Skeletal muscle cell (primary cell): ENCODE measurements around the gene PDE3A.

Experiments used
- DNase-seq: peaks from one replicate; pipeline ENCODE4 v3.0.0-alpha.2; 2010; ENCODE audit warnings: low read depth
- H3K4me3 ChIP-seq: 2 replicates; pipeline ENCODE4 v1.5.1; 2011; ENCODE audit warnings: low read depth, mild to moderate bottlenecking, control low read depth, low read length, moderate library complexity

The PDE3A gene

DNA sequence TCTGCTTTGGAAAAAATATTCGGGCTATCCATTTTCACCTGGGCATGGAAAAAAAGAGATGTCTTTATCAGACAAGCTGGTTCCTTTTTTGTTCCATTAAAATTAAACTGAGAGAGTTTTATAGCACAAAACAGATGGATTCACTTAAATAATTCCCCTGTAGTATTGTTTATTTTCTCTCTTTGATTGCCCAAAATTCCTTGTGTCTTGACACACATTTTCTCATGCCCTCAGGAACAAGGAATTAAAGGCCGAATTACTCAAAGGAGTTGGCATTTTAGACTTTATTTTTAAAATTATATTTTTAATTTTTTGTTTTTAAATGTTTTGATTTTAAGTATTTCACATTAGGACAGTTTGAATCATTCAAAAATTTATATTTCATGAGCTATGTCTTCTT is 257.2 kb downstream of the PDE3A start:
- no peak for DNase-seq
- H3K4me3 ChIP-seq, result no peak overlapping the region

DNA sequence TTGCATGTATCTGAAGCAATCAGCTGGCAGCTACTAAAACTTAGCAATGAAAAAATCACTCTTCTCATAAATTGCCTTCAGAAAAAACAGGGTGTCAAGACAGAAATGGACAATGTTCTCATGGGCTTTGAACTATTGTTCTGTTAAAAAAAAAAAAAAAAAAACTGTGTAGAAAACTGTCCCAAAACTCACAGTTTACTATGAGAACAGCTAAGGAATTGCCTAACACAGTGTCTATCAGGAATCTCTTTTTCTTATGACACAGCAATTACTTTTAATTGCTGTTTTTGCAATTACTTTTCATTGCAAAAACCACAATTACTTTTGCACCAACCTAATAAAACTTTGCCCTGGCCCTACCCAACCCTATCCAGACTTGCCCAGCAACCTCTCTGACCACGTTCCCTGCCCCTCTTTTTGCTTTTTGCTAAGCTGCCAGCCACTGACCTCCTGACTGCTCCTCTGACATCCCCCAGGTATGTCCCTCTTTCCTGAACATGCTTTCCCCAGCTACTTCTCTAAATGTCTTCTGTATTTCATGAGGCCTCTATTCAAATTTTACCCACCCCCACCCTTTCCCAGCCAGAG is 258.8 kb downstream of the PDE3A start:
- no peak for DNase-seq
- H3K4me3 ChIP-seq, result no peak overlapping the region

DNA sequence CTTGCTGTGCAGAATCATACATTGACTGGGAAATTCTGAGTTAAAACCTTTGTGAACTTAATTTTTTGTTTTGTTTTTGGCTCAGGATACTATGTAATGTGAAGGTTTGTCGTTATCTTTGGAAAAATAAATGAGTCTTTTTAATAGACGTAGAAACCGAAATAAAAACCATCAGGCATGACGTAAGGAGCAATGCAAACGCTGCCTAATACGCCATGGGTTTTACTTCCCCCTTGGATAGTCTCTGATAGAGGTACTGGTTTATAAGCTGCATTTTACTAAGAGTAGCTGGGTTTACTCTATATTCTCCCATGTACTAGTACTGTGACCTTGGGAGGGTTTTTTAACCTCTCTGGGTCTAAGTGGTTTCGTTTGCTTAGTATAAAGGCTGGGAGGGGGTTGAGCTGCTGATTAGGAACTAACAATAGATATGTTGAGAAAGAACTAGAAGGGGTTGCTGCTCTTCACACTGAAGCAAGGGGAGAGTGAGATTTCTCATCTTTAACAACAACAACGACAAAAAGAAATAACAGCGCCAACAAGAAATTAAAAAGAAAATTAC is 260.0 kb downstream of the PDE3A start:
- no peak for DNase-seq
- no peak overlapping the region for H3K4me3 ChIP-seq

DNA sequence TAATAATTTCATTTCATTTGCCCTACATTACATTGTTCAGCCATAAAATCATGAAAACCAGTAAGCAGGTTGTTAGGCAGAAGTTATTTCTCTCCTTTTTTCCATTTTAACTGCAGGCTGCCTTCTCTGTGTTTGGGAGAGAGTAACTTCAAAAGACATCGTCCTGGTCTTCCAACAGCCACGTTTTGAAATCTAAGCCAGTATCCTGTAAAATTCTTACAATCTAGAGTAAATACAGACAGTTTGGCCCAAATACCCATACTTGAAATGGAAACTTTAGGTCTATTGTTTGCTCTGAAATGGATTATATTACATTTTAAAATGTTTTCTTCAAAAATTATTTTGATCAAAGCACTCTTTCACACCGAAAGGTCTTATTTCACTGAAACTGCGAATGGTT is 260.7 kb downstream of the PDE3A start:
- H3K4me3 ChIP-seq, result no peak overlapping the region
- DNase-seq, result no peak

DNA sequence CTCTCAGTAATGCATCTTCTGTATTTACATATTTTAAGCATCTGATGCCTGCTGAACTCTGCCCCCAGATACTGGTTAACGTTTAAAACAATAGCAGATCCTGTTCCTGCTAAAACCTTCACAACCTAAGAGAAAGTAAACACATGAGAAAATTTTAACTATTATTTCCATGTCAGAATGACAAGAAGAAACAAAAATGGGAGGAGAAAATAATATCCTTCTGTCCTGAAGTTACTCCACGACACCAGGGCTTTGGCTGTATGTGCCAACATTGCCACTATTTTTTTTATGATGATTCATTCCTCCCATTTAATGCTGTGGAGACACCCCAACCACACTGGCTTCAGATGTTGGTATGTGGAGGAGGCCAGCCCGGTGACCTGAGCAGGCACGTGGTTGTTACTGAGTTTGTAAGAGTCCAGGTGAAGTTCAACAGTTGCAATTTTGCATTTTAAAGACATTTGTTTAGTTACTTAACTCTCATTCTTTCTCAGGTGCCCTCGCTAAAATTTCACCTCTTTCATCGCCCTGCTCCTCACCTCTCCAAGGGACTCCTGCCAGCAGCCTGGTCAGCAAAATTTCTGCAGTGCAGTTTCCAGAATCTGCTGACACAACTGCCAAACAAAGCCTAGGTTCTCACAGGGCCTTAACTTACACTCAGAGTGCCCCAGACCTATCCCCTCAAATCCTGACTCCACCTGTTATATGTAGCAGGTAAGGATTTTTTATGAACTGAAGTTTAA is 261.2 kb downstream of the PDE3A start:
- no peak overlapping the region for H3K4me3 ChIP-seq
- no peak for DNase-seq

DNA sequence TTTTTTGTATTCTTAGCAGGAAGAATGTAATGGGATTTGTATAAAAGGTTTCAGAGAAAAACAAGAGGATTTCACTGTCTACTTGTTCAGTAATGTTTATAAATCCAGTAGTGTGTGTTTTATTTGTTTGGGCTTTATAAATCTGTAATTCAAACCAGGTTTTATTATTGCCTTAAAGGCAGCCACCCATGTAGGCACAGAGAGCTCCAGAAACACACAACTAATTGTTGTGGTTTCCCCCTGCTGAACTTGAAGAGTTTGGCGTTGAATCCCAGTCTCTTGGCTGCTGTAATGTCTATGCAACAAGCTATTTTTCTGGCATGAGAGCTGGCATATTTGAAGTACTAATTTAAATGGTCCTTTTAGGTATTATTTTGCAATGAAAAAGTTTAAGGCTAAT is 263.4 kb downstream of the PDE3A start:
- no peak for DNase-seq

DNA sequence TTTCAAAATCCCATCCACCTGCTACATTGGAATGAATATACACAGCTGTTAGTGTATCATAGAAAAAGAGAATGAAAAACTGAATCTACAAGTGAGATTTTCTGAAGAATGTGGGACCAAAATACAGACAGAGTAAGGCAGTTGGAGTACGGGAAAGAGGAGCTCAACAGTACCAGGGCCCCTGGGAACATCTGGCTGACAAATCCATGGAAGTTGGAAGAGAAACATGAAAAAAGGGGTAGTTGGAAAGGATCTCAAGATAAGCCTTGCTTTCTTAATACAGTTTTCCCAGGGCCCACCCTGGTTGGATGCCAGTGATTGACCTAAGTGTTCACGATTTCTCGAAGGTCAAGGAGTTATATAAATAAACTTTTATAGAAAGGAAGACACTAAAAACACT is 272.8 kb downstream of the PDE3A start:
- no peak for DNase-seq
- H3K4me3 ChIP-seq, result no peak overlapping the region

More for the DNA sequence above, 263.4 kb downstream of the PDE3A start:
- no peak overlapping the region for H3K4me3 ChIP-seq

DNA sequence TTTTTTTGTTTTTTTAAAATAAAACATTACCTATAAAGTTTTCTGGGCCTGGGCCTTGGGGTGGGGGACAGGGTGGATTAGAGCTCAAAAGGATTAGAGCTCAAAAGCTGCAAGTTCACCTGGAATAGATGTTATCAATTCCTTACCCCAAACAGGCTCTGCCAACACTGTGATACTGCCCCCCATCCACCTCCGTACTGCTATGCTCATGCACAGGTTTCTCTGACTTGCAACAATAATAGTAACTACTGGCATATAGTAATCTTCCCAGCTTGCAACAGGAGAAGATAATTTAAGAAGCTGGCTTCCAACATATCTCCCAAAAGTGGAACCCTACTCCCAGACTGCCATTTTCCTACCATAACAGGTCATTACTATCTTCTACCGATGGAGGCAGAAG is 275.5 kb downstream of the PDE3A start:
- DNase-seq, result no peak
- H3K4me3 ChIP-seq, result no peak overlapping the region

DNA sequence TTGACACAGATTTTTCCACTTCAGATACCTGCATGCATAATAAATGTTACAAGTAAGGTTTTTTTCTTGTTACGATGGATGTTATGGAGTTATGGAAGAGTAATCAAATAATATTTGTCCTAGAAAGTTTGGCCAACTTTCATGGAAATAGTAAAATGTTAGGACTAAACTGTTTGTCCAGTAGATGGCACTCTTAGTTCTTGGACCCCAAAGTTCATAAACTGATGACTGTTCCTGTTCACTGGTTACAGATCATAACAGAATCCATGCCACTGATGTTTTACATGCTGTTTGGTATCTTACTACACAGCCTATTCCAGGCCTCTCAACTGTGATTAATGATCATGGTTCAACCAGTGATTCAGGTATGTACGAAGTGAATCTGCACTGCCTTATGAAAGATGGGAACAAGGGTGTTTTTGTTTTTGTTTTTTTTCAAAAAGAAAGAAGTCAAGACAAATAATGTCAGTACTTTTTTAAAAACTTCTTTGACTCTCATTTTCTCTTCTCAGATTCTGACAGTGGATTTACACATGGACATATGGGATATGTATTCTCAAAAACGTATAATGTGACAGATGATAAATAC is 278.0 kb downstream of the PDE3A start:
- no peak for DNase-seq
- no peak overlapping the region for H3K4me3 ChIP-seq

DNA sequence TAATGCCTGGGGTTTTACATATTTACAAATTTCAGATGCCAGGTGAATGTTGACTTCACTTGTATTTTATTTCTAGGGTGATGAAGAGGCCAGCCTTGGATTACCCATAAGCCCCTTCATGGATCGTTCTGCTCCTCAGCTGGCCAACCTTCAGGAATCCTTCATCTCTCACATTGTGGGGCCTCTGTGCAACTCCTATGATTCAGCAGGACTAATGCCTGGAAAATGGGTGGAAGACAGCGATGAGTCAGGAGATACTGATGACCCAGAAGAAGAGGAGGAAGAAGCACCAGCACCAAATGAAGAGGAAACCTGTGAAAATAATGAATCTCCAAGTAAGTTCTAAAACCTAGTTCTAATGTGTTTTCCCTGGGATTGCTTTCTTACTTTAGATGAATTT is 285.5 kb downstream of the PDE3A start:
- no peak for DNase-seq

DNA sequence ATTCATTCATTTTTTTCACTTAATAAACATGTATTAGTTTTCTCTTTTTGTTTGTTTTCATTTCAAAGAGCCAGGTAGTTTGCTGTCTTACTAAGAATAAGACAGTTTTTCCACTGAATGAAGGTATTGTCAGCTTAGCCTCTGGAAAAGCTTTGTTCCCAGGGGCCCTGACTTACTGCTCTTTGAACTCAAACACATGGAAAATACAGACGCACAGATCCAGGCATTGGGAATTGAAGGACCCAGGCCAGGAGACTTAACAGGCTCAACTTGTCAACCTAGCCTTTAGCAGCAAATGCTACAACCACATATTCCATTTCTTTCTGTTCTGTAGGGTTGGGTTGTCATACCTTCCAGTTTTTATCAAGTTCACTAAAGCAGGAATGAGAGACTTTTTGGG is 288.3 kb downstream of the PDE3A start:
- H3K4me3 ChIP-seq, result no peak overlapping the region
- DNase-seq, result no peak

More for the DNA sequence above, 285.5 kb downstream of the PDE3A start:
- H3K4me3 ChIP-seq, result no peak overlapping the region

DNA sequence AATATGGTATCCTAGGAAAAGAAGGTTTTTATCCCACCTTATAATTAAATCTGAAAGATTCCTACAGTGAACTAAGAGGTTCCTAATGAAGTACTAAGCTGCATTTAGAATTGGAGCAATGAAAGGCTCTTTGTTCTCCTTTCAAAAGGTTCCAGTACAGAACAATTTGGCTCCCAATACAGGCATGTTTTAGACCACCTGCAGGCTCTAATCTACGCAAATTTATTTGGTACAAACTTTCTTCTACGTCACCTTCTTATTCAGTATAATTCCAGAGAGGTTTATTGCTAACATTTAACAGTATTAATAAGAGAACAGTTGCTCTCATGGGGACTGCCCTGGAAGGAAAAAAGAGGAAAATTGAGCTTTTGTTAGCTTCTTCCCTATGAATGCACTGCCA is 289.2 kb downstream of the PDE3A start:
- no peak for DNase-seq
- no peak overlapping the region for H3K4me3 ChIP-seq

DNA sequence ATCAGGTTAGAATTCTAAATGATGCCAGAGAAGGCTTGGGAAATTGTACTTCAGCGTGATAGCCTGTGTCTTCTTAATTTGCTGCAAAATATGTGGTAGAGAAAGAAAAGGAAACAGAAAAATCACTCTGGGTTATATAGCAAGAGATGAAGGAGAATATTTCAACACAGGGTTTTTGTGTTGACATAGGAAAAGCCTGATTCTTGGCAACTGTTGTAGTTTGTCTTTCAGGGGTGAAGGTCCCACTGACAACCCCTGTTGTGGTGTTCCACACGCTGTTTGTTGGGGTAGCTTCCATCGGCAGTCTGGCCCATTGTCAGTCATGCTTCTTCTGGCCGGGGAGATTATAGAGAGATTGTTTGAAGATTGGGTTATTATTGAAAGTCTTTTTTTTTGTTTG is 313.0 kb downstream of the PDE3A start:
- no peak overlapping the region for H3K4me3 ChIP-seq
- no peak for DNase-seq

DNA sequence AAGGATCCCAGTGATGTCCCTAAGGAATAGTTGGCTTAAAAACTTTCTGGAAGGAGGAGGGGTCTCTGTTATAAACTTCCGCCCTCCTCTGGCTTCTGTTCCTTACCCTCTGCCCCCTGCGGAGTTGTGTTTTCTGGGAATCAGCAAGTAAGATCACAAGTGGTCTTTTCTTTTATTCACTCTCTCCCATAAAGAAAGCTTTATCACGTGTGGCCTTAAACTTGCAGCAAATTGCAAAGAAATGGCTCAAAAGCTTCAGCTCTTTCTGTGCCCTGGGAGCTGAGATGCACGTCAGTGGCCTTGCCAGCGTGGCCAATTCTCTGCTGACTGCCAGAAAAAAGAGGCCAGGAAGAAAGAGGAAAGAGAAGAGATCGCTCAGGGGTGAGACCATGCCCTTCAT is 326.9 kb downstream of the PDE3A start, which contains the start of gene SLCO1C1:
Gene SLCO1C1, plus strand, starts transcription at position 101 of the 400 bp plus-strand sequence. CDS start 4,245 bp downstream, outside the sequence.
- H3K4me3 ChIP-seq, result no peak within 1 kb of the TSS
- DNase-seq, result no peak

DNA sequence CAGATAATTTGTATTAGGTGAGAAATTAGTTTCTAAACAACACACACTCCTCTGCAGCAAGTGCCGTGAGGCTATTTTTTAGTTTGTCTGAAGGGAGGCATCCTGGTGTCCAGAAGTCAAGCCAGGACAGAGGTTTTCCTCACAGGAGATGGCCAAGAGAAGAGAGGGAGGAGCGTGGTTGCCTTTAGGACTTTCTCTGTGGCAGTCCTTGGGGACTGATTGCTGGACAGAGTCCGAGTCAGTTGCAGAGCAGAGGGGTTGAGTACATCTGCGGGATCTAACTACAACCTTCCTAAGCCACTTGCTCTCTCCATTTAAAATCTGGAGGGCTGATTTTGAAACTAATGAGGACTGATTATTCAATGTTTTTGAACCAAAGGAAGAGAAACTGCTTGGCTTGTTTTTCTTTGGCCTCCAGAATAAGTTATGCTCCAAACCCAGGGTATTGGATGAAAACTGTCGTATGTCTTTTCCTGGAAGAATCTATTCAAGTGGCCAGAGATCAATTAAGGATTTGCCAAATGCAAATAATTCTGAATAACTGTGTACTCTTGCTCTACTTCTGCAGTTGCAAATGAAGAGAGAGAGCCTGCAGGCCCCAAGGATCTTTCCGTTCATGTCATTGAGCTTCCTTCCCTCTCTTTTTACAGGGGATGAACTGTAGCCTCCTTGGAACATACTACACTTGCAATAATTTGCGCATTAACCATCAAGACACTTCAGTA is 328.0 kb downstream of the PDE3A start:
- no peak for DNase-seq
- no peak overlapping the region for H3K4me3 ChIP-seq

DNA sequence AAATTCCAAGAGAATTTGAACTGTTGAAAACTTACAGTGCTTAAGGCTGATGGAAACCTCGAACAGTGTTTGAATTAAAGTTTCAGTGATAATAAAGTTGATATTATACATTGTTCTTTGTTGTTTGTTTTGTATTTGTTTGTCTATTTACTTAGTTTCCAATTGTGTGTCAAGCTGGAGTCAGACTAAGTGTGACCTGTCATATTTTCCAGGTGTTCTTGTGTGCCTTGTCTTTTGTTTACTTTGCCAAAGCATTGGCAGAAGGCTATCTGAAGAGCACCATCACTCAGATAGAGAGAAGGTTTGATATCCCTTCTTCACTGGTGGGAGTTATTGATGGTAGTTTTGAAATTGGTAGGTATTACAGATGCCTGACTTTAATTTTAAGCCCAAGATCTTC is 332.8 kb downstream of the PDE3A start:
- DNase-seq, result no peak
- H3K4me3 ChIP-seq, result no peak overlapping the region

DNA sequence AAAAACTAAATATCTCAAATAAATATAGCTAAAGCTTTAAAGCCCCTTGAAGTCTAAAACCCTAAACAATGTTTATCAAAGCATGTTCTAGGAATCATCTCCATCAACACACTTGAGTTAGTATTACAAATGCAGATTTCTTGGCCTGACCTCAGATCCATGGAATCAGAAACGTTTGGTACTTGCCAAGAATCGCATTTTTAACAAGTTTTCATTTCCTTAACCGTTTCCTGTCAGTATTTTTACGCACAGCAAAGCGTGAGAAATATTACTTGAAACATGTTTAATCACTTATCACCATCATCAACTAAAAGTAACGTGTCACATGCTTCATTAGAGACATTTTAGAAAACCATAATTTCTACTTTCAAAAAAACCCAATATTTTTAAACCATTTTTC is 336.5 kb downstream of the PDE3A start:
- no peak for DNase-seq
- H3K4me3 ChIP-seq, result no peak overlapping the region

DNA sequence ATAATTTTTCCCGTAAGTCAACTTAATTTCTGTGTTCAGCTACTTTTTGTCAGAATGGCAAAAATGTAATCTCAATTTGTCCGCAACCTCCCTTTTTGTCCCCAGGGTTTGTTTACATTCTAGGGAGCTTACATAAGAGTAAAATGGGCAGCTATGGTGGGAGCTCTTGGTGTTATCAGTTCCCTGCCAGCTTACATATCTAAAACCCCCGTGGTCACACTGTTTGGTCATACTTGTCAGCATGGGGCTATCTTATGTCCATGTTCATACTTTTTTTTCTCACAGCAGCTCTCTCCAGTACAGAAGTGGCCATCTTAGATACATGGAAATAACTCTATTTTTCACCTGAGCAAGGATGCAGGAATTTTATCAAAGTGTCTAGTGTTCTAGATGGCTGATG is 343.5 kb downstream of the PDE3A start:
- no peak overlapping the region for H3K4me3 ChIP-seq
- DNase-seq, result no peak

DNA sequence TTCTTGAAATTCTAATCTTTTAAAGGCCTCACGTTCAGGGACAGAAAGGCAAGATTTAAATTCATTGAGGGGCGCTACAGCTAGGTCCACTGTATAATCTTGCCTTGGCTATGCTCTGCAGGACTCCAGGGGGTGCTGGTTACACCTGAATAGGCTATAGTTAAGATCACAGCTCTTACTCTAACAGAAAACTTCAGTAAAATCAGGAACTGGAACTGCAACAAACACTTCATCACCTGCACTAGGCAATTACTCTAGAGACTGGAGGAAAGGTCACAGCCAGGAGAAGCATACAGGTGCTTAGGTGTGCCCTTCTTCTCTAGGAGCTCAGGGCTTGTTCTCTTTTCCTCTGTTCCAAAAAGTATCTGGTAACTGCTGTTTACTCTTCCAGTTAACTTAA is 347.7 kb downstream of the PDE3A start:
- no peak for DNase-seq
- no peak overlapping the region for H3K4me3 ChIP-seq

DNA sequence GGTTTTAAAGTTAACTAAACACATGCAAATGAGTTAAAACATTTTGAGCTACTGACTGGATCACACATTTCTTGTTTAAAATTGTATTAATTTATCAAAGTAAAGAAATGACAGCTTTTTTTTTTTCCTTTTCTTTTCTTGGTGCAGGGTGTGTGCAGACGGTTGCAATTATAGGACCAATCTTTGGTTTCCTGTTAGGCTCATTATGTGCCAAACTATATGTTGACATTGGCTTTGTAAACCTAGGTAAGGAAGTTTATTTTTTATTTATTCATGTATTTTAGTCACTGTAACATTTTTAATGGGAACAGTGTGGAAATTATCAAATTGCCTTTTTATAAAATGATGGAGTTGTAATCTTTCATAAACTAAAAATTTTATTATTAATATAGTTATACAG is 348.6 kb downstream of the PDE3A start:
- DNase-seq, result no peak

More for the DNA sequence above, 348.6 kb downstream of the PDE3A start:
- no peak overlapping the region for H3K4me3 ChIP-seq
